ELF-1 (cell line): ENCODE data around the gene FAM24B.
"Not testable (repeated sequence)": the region's sequence is repeated elsewhere in the genome, so short reads cannot be mapped to it uniquely, and the experiment has no call there.

ENCODE experiments used
- DNase-seq: peaks from one replicate; pipeline ENCODE4 v3.0.0-alpha.2; 2016; ENCODE audit warnings: low read depth, low spot score

Gene FAM24B

GRCh38 chr10:122879339-122880273 is at the start of gene FAM24B:
Gene FAM24B, minus strand, starts transcription at chr10:122879581. Its CDS starts 29,066 bp downstream, at chr10:122850515.
- peak; percentile 96 for DNase-seq

GRCh38 chr10:122915700-122916099 is 36.3 kb upstream of the FAM24B start:
- DNase-seq, result no peak

- peak; percentile 81 for DNase-seq
Measured at GRCh38 chr10:122911889-122912484, 32.6 kb upstream of the FAM24B start.

GRCh38 chr10:122910310-122910709 is 30.9 kb upstream of the FAM24B start, which contains the start of gene FAM24A:
Gene FAM24A, plus strand, starts transcription at chr10:122910610. Its CDS starts 1,025 bp downstream, at chr10:122911635.
- no peak for DNase-seq

- DNase-seq, result not testable (repeated sequence)
Measured at GRCh38 chr10:122903861-122904260, 24.5 kb upstream of the FAM24B start.

- DNase-seq, result no peak
Measured at GRCh38 chr10:122894261-122894944, 15.0 kb upstream of the FAM24B start.

GRCh38 chr10:122884166-122884565 is 4.8 kb upstream of the FAM24B start:
- no peak for DNase-seq

GRCh38 chr10:122882766-122883165 is 3.4 kb upstream of the FAM24B start:
- no peak for DNase-seq

- DNase-seq, result no peak
Measured at GRCh38 chr10:122878799-122879338, 512 bp downstream of the FAM24B start.

GRCh38 chr10:122877264-122877663 is 2.1 kb downstream of the FAM24B start:
- DNase-seq, result no peak

- no peak for DNase-seq
Measured at GRCh38 chr10:122876467-122876855, 2.9 kb downstream of the FAM24B start.

GRCh38 chr10:122875843-122876466 is 3.4 kb downstream of the FAM24B start:
- DNase-seq, result peak; percentile 73

- DNase-seq, result not testable (repeated sequence)
Measured at GRCh38 chr10:122871947-122872346, 7.4 kb downstream of the FAM24B start.

GRCh38 chr10:122868768-122869167 is 10.6 kb downstream of the FAM24B start:
- DNase-seq, result not testable (repeated sequence)

GRCh38 chr10:122866757-122867482 is 12.5 kb downstream of the FAM24B start:
- not testable (repeated sequence) for DNase-seq

GRCh38 chr10:122864901-122865300 is 14.5 kb downstream of the FAM24B start:
- no peak for DNase-seq

- DNase-seq, result no peak
Measured at GRCh38 chr10:122864194-122864592, 15.2 kb downstream of the FAM24B start.

- DNase-seq, result no peak
Measured at GRCh38 chr10:122863216-122864193, 15.9 kb downstream of the FAM24B start.

- DNase-seq, result no peak
Measured at GRCh38 chr10:122861711-122862161, 17.6 kb downstream of the FAM24B start.
